ENCODE measurements around the gene LETMD1. TPM values are rescaled to one million over a fixed set of nuclear protein-coding genes. Genes with fewer than 3 reads are reported as not detected.

Gene LETMD1
- total and polyA plus RNA-seq, 2 of the 13 experiments (the other 11 are each of a cell fraction or from before 2014, with no cell fraction given) = 43.3 to 87.7 TPM

GRCh38 chr12:51025836-51026638 is 22.1 kb upstream of the LETMD1 start, which contains the start of gene SLC11A2 (continued):
- TF ChIP-seq ZNF18 (CRISPR knock-in tag; IDR thresholded peaks at IDR 0.05; ENCODE audit: insufficient replicate concordance) (peak; percentile 18), SNAPC2 (CRISPR knock-in tag; IDR thresholded peaks at IDR 0.05) (peak; percentile 95), SP2 (CRISPR knock-in tag; IDR thresholded peaks at IDR 0.05) (peak; percentile 91), ZNF670 (CRISPR knock-in tag; IDR thresholded peaks at IDR 0.05; ENCODE audit: borderline replicate concordance) (peak; percentile 78; the same call in 1 of the 2 replicates), ELK4 (CRISPR knock-in tag; IDR thresholded peaks at IDR 0.05; ENCODE audit: borderline replicate concordance) (no peak), KLF6 (CRISPR knock-in tag; IDR thresholded peaks at IDR 0.05) (peak; percentile 61; the same call in 1 of the 2 replicates), ZNF577 (CRISPR knock-in tag; IDR thresholded peaks at IDR 0.05; ENCODE audit: borderline replicate concordance, low read depth) (no peak), ZNF432 (CRISPR knock-in tag; IDR thresholded peaks at IDR 0.05; ENCODE audit: borderline replicate concordance) (no peak), ZNF101 (CRISPR knock-in tag; IDR thresholded peaks at IDR 0.05; ENCODE audit: borderline replicate concordance, low read depth) (no peak), TRIM24 (CRISPR knock-in tag; IDR thresholded peaks at IDR 0.05) (no peak), ZFP41 (CRISPR knock-in tag; IDR thresholded peaks at IDR 0.05; ENCODE audit: borderline replicate concordance) (no peak; the same call in 1 of the 2 replicates), SMAD9 (CRISPR knock-in tag; IDR thresholded peaks at IDR 0.05) (peak; percentile 51; the same call in 1 of the 2 replicates), NFYB (CRISPR knock-in tag; IDR thresholded peaks at IDR 0.05) (peak; percentile 97), ZNF768 (CRISPR knock-in tag; IDR thresholded peaks at IDR 0.05) (peak; percentile 76; the same call in 1 of the 2 replicates), ZNF614 (CRISPR knock-in tag; IDR thresholded peaks at IDR 0.05; ENCODE audit: borderline replicate concordance) (peak; percentile 32; the same call in 1 of the 2 replicates), ZNF3 (CRISPR knock-in tag; IDR thresholded peaks at IDR 0.05) (no peak), DNMT3B (CRISPR knock-in tag; conservative IDR thresholded peaks at IDR 0.05) (no peak), ZNF121 (CRISPR knock-in tag; IDR thresholded peaks at IDR 0.05) (no peak; the same call in 1 of the 2 replicates), LBX2 (CRISPR knock-in tag; IDR thresholded peaks at IDR 0.05; ENCODE audit: borderline replicate concordance) (no peak; the same call in 1 of the 2 replicates), RAD51 (IDR thresholded peaks at IDR 0.05; ENCODE audit: borderline replicate concordance) (peak; percentile 19; the same call in 1 of the 2 replicates), MEIS2 (CRISPR knock-in tag; IDR thresholded peaks at IDR 0.05) (peak; percentile 89), ZC3H13 (CRISPR knock-in tag; IDR thresholded peaks at IDR 0.05) (peak; percentile 85), ZNF569 (CRISPR knock-in tag; IDR thresholded peaks at IDR 0.05; ENCODE audit: borderline replicate concordance) (0 out of 2 replicates have a peak, but pooled peaks have one; percentile 44), KDM5B (CRISPR knock-in tag; IDR thresholded peaks at IDR 0.05; ENCODE audit: borderline replicate concordance) (peak; percentile 99), TOPORS (CRISPR knock-in tag; IDR thresholded peaks at IDR 0.05) (peak; percentile 95), FOXA1 (IDR thresholded peaks at IDR 0.05) (no peak), FOXA1 (CRISPR knock-in tag; IDR thresholded peaks at IDR 0.05) (peak; percentile 0), ATF5 (CRISPR knock-in tag; IDR thresholded peaks at IDR 0.05; ENCODE audit: low read depth) (no peak)
